BE2C (cell line): ENCODE data around the gene OR52E1.

ENCODE experiments used
- DNase-seq: peaks from one replicate; pipeline ENCODE4 v3.0.0-alpha.2; 2020
- H3K27me3 ChIP-seq: fragments of 250-450 bp; sonication (Bioruptor Pico); 2 replicates; pipeline ENCODE4 v1.5.1; 2020; ENCODE audit warnings: mild to moderate bottlenecking
- H3K36me3 ChIP-seq: fragments of 250-450 bp; sonication (Bioruptor Pico); 2 replicates; pipeline ENCODE4 v1.5.1; 2020; ENCODE audit warnings: mild to moderate bottlenecking
- H3K4me1 ChIP-seq: fragments of 250-450 bp; sonication (Bioruptor Pico); 2 replicates; pipeline ENCODE4 v1.5.1; 2020
- H3K4me3 ChIP-seq: 2 replicates; pipeline ENCODE4 v1.5.1; 2011; ENCODE audit warnings: low read depth, low read length
- H3K9me3 ChIP-seq: fragments of 250-450 bp; sonication (Bioruptor Pico); 2 replicates; pipeline ENCODE4 v1.5.1; 2020
- TF ChIP-seq, protein P1 (sequence below): IDR thresholded peaks from 2 replicates; pipeline ENCODE4 v1.5.1; 2012; ENCODE audit warnings: mild to moderate bottlenecking, low read depth, low read length

Gene OR52E1

DNA sequence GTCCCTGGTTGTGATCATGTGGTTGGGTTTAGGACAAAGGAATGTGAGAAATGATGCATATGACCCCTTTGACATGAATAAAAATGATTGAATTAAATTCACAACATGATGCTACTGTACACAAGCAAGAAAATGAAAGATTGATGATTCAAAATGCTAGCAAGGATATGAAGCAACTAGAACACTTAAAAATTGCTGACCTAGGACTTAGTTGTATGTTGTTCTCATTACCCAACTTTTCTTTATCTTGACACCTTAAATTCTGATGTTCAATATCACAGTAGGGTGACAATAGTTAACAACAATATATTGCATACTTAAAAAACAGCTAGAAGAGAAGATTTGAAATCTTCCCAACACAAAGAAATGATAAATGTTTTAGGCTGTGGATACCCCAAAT lies 48.2 kb downstream of the OR52E1 start:
- Histone ChIP-seq H3K27me3 (no peaks in the 10 kb centered on the region), H3K4me3 (no peak overlapping the region), H3K9me3 (no peaks in the 10 kb centered on the region), H3K36me3 (no peaks in the 10 kb centered on the region), H3K4me1 (no peaks in the 10 kb centered on the region)
- TF ChIP-seq, protein P1, sequence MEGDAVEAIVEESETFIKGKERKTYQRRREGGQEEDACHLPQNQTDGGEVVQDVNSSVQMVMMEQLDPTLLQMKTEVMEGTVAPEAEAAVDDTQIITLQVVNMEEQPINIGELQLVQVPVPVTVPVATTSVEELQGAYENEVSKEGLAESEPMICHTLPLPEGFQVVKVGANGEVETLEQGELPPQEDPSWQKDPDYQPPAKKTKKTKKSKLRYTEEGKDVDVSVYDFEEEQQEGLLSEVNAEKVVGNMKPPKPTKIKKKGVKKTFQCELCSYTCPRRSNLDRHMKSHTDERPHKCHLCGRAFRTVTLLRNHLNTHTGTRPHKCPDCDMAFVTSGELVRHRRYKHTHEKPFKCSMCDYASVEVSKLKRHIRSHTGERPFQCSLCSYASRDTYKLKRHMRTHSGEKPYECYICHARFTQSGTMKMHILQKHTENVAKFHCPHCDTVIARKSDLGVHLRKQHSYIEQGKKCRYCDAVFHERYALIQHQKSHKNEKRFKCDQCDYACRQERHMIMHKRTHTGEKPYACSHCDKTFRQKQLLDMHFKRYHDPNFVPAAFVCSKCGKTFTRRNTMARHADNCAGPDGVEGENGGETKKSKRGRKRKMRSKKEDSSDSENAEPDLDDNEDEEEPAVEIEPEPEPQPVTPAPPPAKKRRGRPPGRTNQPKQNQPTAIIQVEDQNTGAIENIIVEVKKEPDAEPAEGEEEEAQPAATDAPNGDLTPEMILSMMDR: no peak
- no peak for DNase-seq

DNA sequence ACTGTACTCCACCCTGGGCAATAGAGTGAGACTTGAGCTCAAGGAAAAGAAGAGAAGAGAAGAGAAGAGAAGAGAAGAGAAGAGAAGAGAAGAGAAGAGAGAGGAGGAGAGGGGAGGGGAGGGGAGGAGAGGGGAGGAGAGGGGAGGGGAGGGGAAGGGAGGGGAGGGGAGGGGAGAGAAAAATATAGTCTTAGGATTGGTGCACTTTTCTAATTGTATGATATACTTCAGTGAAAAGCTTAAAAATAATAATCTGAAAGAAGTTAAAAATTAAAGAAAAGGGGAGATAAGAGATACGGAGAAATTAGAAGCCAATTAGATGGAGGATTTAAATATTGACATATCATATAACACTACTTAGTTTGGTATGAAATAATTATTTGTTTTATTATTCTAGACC lies 49.5 kb downstream of the OR52E1 start:
- DNase-seq: no peak
- TF ChIP-seq, protein P1: no peak
- Histone ChIP-seq H3K36me3 (no peaks in the 10 kb centered on the region), H3K4me1 (no peaks in the 10 kb centered on the region), H3K27me3 (no peaks in the 10 kb centered on the region), H3K9me3 (no peaks in the 10 kb centered on the region), H3K4me3 (no peak overlapping the region)
